OCI-LY7 (cell line): ENCODE results near the gene ARHGAP26.

Source experiments
- CTCF ChIP-seq: fragments of 200-600 bp; sonication (generic); conservative IDR thresholded peaks from 2 replicates; pipeline ENCODE4 v1.5.1; 2014; ENCODE audit warnings: mild to moderate bottlenecking, antibody characterized with exemption, low read length, moderate library complexity, mixed read lengths
- EZH2phosphoT487 ChIP-seq: fragments of 200-600 bp; sonication (generic); IDR thresholded peaks from 2 replicates; pipeline ENCODE4 v1.6.1; 2018; ENCODE audit warnings: low read depth, borderline replicate concordance, mild to moderate bottlenecking, mixed run types, antibody characterized with exemption, low read length, moderate library complexity, mixed read lengths

- TF ChIP-seq CTCF: no peak
- TF ChIP-seq EZH2phosphoT487: no peak
These were observed 86.1 kb downstream of the ARHGAP26 start for GRCh38 chr5:142856269-142856782.
